Putamen (tissue), 1 donor: Measurements from ENCODE around the gene FOXO6.

Source experiments
- DNase-seq: peaks from one replicate; pipeline ENCODE4 v3.0.0-alpha.2; 2016; ENCODE audit warnings: low spot score

Gene FOXO6

GRCh38 chr1:41366455-41367287, 5.4 kb downstream of the FOXO6 start:
- DNase-seq = no peak

DNA sequence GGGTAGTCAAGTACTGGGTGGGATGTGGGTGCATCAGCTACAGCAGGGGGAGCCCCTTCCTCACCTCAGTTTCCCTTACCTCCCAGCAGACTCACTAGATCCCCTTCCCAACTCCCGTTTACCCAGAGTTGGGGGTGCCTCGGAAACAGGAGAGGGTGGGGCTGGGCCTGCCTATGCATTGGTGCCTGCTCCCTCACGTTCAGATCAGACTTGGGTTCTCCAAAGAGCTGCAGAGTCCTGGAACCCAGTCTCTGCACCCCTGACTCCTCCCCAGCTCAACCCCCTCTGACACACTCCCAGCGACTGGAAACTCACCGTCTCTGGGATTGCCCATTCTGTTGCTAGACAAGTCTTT, 6.0 kb downstream of the FOXO6 start:
- no peak for DNase-seq

GRCh38 chr1:41368366-41368765, 7.1 kb downstream of the FOXO6 start:
- no peak for DNase-seq

- no peak for DNase-seq
These were observed 7.6 kb downstream of the FOXO6 start for GRCh38 chr1:41368801-41369200.

DNA sequence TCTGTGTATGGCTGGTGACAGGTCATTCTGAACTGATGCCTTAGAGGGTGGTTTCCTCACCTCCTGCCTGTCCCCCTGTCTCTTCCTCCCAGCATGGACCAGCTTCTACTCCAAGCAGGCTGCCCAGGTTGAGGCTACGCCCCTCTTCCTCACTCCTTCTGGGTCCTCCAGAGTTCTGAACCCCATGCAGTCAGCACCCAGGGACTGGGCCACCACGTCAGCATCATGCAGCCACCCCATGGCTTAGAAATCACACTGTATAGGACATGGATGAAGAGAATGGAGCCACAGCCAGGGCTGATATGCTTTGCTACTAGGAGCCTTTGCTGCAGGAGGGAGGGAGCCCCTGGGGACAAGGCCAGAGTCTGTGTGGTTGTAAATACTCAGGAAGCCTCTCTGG, 8.3 kb downstream of the FOXO6 start:
- no peak for DNase-seq

GRCh38 chr1:41370225-41370624, 9.0 kb downstream of the FOXO6 start:
- no peak for DNase-seq

GRCh38 chr1:41370756-41371420, 9.7 kb downstream of the FOXO6 start:
- no peak for DNase-seq

GRCh38 chr1:41371630-41372599, 10.7 kb downstream of the FOXO6 start:
- DNase-seq = peak; percentile 84

GRCh38 chr1:41372600-41372993, 11.4 kb downstream of the FOXO6 start:
- DNase-seq = no peak

GRCh38 chr1:41373373-41373772, 12.1 kb downstream of the FOXO6 start:
- no peak for DNase-seq

DNA sequence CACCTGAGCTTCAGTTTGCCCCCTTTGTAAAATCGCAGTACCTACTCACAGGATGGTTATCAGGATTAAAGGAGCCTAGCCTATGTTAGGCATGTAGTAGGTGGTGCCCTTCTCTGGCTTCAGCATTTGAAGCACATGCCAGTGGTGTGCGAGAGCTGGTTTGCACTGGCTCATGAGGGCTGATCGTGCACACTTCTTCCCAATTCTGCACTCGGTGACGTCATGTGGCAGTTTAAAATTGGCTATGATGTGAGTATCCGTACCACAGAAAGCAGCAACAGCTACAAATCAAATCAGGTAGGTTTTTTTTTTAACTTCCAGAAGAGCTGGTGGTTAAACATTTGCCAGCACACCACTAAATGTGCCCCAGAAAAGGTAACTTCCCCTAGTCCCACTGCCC, 13.5 kb downstream of the FOXO6 start:
- DNase-seq = no peak

GRCh38 chr1:41377397-41377796, 16.2 kb downstream of the FOXO6 start:
- DNase-seq = no peak

DNA sequence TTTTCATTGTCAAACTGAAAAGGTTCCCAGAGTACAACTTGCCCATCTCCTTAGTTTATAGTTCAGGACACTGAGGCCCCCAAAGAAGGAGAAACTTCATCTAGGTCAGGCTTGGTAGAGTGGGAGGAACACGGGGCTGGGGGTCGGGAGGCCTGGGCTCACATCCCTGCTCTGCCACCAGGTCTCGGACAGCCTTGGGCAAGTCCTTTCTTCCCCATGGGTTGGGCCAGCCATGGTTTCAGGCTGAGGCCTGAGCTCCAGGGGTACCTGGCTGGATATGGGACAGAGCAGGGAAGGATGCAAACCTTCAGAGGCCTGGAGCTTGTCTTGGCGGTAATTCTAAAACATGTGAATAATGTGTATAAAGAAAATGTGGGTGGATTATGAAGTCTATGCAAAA, 17.0 kb downstream of the FOXO6 start:
- DNase-seq = no peak

- no peak for DNase-seq
These were observed 17.9 kb downstream of the FOXO6 start for GRCh38 chr1:41378999-41379737.

GRCh38 chr1:41379738-41380130, 18.5 kb downstream of the FOXO6 start:
- DNase-seq = no peak

DNA sequence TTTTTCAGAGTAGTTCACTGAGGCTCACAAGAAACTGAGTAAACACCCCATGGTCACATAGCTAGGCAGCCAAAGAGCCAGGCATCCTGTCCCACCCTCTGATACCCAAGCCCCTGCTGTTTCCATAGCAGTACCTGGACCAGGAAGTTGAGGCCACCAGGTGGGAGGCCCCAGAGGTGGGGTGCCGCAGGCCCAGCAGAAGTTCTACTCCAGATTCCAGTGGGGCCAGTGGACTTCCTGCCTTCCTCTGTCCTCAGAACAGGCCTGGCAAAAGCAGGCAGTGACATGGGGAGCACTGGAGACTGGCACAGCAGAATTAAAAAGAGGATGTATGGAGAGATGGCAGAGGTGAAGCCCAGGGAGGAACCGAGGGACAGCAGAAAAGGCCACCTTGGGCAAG, 19.0 kb downstream of the FOXO6 start:
- no peak for DNase-seq

DNA sequence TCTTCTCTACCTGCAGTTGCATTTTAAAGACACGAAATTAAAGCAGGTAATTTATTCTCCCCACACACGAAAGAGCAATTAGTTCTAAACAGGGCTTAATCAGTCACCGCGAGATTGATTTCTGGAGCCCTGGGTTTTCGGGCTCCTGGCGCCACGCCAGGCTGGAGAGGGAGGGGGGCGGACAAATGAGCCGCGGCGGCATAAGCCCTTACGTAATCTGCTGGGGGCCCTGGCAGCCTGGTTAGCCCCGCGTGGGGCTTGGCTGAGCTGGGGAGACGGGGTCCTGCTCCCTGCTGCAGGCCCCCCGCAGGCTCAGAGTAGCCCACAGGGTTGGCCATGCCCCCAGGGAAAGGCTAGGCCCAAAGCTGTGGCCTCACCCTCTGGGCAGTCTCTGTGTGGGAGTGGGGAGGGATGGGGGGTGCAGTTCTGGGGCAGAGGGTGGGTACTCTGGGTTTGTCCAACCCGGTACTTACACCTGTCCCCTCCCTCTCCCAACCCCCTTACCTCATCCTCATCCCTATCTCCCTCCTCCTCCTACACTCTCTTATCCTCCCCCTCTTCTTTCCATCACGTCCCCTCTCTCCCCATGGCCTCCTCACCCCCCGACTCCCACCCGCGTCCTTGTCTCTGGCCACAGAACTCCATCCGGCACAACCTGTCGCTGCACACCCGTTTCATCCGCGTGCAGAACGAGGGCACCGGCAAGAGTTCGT, 19.9 kb downstream of the FOXO6 start:
- peak; percentile 77 for DNase-seq

GRCh38 chr1:41381692-41382479, 20.7 kb downstream of the FOXO6 start:
- no peak for DNase-seq

DNA sequence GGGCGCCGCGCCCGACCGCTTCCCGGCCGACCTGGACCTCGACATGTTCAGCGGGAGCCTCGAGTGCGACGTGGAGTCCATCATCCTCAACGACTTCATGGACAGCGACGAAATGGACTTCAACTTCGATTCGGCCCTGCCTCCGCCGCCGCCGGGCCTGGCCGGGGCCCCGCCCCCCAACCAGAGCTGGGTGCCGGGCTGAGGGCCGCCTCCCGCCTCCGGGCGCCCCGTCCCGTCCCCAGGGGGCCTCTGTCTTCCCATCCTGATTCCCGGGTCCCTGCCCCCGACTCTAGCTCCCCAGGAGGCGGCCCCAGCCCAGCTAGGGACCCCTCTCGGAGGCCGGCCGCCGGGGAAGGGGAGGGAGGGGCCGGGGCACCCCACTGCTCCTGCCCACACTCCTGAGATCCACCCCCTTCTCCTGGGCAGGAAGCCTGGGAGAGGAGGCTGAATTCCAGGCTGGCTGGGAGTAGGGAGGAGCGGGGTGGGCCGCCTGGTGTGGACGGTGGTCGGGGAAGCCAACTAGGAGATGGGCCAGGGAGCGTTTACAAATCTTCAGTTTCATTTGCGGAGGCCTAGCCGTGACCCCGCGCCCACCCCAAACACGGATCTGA, 21.4 kb downstream of the FOXO6 start:
- DNase-seq = no peak
